Activated CD8-positive, alpha-beta memory T cell treated with anti-CD3 and anti-CD28 coated beads, Interleukin-2, amount 50 U/mL, for 48 hours (primary cell): ENCODE results near the gene CHPF.
A peak's percentile ranks its signal among the peaks of the same experiment; 100 is the strongest.

ENCODE experiments used
- DNase-seq: peaks from one replicate; pipeline ENCODE4 v3.0.0-alpha.2; 2020

CHPF gene

DNA sequence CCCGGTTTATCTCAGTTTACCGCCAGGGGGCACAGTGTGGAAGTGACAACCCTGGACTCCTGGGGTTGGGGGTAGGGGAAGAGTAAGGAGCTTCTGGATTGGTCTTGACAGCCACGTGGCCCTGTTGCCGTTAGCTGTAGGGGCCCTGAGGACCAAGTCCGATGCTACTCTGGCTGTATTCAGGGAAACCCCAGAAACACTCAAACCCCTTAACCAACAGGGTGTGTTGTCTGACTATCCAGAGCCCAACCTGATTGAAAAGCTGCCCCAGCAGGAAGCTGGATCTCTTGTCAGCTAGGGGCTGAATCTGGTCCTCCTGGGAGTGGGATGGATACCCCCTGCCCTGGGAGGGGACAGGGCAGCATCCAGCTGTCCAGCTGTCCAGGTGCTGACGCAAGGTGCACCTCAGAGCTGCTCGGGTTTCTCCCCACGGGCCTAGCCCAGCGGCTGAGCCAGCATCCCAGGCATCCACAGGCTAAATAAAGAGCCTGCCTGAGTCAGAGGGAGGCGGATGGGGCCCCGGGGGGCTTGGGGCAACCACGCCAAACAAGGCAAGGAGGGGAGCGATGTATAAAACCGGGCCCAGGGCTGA is 48.0 kb downstream of the CHPF start:
- peak; percentile 78 for DNase-seq

DNA sequence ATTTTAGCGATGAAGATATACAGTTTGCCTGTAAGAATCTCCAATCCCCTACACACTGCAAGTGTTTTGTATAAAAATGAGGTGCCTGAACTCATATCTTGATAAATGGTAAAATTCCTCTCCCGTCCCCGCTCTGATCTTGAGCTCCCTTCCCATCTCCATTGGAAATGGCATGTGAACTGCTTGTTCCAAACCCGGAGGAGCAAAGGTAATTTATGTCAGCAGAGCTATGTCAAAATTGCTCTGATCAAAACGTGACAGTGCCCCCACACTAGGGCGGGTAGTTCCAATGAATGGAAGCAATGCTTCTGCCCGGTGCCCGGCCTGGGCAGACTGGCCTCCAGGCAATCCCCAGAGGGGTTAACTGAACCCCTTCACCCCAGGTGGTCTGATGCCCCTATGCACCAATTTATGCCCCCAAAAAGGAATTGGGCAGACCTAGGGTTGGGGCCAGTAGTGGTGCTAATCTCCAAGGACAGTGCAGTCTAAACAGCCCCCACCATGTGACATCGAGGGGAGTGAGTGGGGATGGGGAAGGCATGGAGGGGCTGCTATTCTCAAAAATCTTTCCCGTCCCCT is 48.6 kb downstream of the CHPF start:
- DNase-seq: no peak

DNA sequence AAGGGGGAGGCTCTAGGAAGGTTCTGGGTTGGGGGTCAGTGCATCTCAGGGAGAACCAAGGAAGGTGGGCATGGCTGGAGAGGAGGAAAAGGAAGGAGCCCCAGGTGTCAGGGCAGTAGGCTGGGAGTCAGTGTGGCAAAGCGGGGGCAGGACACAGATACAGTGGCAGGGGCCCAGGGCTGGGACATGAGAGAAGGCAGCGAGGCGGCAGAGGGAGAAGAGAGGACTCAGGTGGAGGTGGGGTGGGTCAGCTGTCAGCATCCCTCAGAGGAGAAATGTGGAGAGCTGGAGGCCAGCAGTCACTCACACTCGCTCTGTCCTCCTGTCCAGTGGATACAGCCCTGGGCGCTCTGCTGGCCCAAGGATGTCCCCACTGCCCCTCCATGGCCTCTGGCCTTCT is 50.5 kb downstream of the CHPF start:
- DNase-seq: no peak

DNA sequence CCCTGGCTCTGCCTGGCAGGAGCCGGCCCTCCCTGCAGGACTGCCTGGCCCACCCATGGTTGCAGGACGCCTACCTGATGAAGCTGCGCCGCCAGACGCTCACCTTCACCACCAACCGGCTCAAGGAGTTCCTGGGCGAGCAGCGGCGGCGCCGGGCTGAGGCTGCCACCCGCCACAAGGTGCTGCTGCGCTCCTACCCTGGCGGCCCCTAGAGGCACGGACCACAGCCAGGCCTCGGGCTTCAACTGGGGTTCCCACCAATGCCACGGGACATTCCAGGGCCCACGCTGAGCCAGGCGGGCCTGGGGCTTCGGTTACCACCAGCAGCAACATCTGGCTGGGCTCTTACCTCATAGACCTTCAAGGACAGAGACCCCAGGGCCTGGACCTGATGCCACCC is 51.0 kb downstream of the CHPF start:
- DNase-seq: no peak

DNA sequence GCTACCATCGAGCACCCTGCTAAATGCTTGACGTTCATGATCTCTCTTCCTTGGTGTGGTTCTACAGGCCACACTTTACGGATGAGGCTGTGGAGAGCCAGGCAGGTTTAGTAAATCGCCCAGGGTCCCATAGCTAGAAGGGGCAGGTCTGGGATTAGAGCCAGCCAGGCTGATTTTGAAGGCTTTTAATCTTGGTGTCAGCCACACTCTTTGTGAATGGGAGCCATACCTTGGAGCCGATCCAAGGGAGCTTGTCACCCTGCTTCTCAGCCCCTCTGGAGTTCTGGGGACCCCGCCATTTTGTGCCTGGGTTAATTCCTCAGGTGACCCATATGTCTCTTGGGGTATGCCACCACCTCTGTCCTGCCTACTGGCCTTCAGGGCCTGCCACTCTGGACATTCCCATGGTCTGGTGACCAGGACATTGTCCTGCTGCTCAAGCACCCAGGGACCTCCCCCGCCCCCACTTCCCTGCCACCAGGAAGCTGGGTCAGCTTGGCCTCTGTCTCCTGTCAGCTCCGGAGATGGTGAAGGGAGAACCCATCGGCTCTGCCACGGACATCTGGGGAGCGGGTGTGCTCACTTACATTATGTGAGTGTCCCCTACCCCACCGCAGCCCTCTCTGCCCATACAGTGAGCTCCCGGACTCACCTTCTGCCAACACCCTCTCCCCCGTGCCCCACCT is 52.2 kb downstream of the CHPF start:
- no peak for DNase-seq

DNA sequence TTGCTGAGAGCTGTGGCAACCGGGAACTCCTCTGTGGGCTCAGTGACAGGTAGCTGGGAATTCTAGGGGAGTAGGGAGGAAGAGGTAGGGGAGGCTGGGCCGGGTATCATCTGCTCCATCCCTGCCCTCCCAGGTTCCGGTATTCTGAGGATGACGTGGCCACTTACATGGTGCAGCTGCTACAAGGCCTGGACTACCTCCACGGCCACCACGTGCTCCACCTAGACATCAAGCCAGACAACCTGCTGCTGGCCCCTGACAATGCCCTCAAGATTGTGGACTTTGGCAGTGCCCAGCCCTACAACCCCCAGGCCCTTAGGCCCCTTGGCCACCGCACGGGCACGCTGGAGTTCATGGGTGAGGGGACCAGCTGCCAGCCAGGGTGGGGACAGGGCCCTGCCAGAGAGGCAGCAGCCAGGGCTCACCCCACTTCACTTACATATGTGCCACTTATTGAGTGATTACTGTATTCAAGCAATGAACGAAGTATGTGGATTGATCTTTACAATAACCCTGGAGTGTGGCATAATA is 52.9 kb downstream of the CHPF start:
- DNase-seq: no peak

DNA sequence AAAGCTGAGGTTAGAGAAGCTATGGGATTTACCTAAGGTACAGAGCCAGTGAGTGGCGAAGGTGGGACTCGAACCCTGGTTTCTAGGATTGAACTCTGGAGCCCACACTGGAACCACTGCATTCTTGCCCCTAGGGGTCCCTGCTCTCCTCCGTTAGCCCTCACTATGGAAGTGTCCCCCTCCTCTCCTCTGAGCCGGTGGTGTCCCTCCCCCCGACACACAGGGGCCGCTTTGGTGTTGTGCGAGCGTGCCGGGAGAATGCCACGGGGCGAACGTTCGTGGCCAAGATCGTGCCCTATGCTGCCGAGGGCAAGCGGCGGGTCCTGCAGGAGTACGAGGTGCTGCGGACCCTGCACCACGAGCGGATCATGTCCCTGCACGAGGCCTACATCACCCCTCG is 53.4 kb downstream of the CHPF start:
- DNase-seq: no peak

DNA sequence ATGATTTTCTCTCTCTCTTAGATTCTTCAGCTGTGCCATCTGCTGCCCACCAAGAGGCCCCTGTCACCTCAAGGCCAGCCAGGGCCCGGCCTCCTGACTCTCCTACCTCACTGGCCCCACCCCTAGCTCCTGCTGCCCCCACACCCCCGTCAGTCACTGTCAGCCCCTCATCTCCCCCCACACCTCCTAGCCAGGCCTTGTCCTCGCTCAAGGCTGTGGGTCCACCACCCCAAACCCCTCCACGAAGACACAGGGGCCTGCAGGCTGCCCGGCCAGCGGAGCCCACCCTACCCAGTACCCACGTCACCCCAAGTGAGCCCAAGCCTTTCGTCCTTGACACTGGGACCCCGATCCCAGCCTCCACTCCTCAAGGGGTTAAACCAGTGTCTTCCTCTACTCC is 54.3 kb downstream of the CHPF start:
- no peak for DNase-seq
